NCI-H526 (cell line): Measurements from ENCODE around the gene CNN1.

Experiments
- DNase-seq, 2 experiments: peaks; one replicate each; lab custom pipeline; 2025; lab: John Stamatoyannopoulos, UW

Gene CNN1

GRCh38 chr19:11538232-11539036 lies at the start of gene CNN1:
Gene CNN1, plus strand, starts transcription at chr19:11538851. Its CDS starts 77 bp downstream, at chr19:11538928.
- DNase-seq = peak in 1 of 2 experiments; percentile 9

- DNase-seq = no peak
Measured at GRCh38 chr19:11489378-11489777, 49.3 kb upstream of the CNN1 start.

- no peak for DNase-seq
Measured at GRCh38 chr19:11494634-11495285, 43.9 kb upstream of the CNN1 start.

- no peak for DNase-seq
Measured at GRCh38 chr19:11495481-11495880, 43.2 kb upstream of the CNN1 start.

GRCh38 chr19:11495885-11496284 lies 42.8 kb upstream of the CNN1 start:
- DNase-seq = no peak

- peak in 1 of 2 experiments; percentile 54 for DNase-seq
Measured at GRCh38 chr19:11496391-11497163, 42.1 kb upstream of the CNN1 start.

GRCh38 chr19:11499220-11499726 lies 39.4 kb upstream of the CNN1 start:
- no peak for DNase-seq

GRCh38 chr19:11499890-11500420 lies 38.7 kb upstream of the CNN1 start:
- no peak for DNase-seq

GRCh38 chr19:11504502-11505031 lies 34.1 kb upstream of the CNN1 start:
- DNase-seq = no peak

GRCh38 chr19:11505032-11505503 lies 33.6 kb upstream of the CNN1 start:
- DNase-seq = peak; percentile 86 to 96

GRCh38 chr19:11505504-11506100 lies 33.0 kb upstream of the CNN1 start, which contains the start of gene ZNF653:
Gene ZNF653, minus strand, starts transcription at chr19:11505839. Its CDS starts 53 bp downstream, at chr19:11505786.
- peak; percentile 78 to 92 for DNase-seq

- DNase-seq = no peak
Measured at GRCh38 chr19:11506101-11506555, 32.5 kb upstream of the CNN1 start.

GRCh38 chr19:11506967-11507366 lies 31.7 kb upstream of the CNN1 start:
- no peak for DNase-seq

- DNase-seq = no peak
Measured at GRCh38 chr19:11507370-11508078, 31.1 kb upstream of the CNN1 start.

- DNase-seq = no peak
Measured at GRCh38 chr19:11510444-11510843, 28.2 kb upstream of the CNN1 start.

GRCh38 chr19:11513946-11514345 lies 24.7 kb upstream of the CNN1 start:
- DNase-seq = no peak

- DNase-seq = no peak
Measured at GRCh38 chr19:11519138-11519537, 19.5 kb upstream of the CNN1 start.

- DNase-seq = peak; percentile 91 to 95
Measured at GRCh38 chr19:11528551-11529341, 9.9 kb upstream of the CNN1 start, which contains the start of gene ECSIT. Gene ECSIT, minus strand, starts transcription at chr19:11529134. Its CDS starts 9,964 bp downstream, at chr19:11519170.

GRCh38 chr19:11530432-11530831 lies 8.2 kb upstream of the CNN1 start:
- DNase-seq = peak; percentile 85 to 88
